Lung (tissue), 12 donors: Measurements from ENCODE around the gene ZHX3. TPM values are rescaled to one million over a fixed set of nuclear protein-coding genes. Genes with fewer than 3 reads are reported as not detected.

ENCODE experiments used
- ATAC-seq: fragments of 200-7000 bp; cut with Tn5 transposase; one replicate; pipeline ENCODE4 v1.9.1; 2020; ENCODE audit warnings: moderate number of reproducible peaks; ENCODE audit not compliant: insufficient read depth, low FRiP score
- DNase-seq, 3 donors: peaks; one replicate each; pipeline ENCODE4 v3.0.0-alpha.2; 2013 to 2017
- H3K27ac ChIP-seq, 2 donors: one replicate each; pipeline ENCODE4 v1.5.1; 2013; ENCODE audit warnings: mild to moderate bottlenecking in 2 of 2, moderate library complexity in 2 of 2, control low read depth in 1 of 2, inconsistent platforms in 1 of 2, low read depth in 1 of 2, low read length in 1 of 2
- H3K27me3 ChIP-seq, 3 donors: one replicate each; pipeline ENCODE4 v1.5.1; 2013; ENCODE audit warnings: low read length in 2 of 3; ENCODE audit not compliant: control insufficient read depth in 3 of 3, insufficient read depth in 3 of 3
- H3K36me3 ChIP-seq, 4 donors: one replicate each; pipeline ENCODE4 v1.5.1; 2013; ENCODE audit warnings: low read length in 4 of 4, mild to moderate bottlenecking in 1 of 4, moderate library complexity in 1 of 4; ENCODE audit not compliant: control insufficient read depth in 4 of 4, insufficient read depth in 4 of 4
- H3K4me1 ChIP-seq, 5 donors: one replicate each; pipeline ENCODE4 v1.5.1; 2013; ENCODE audit warnings: low read length in 5 of 5, mild to moderate bottlenecking in 2 of 5, moderate library complexity in 1 of 5; ENCODE audit not compliant: control insufficient read depth in 5 of 5, insufficient read depth in 5 of 5
- H3K4me3 ChIP-seq: one replicate; pipeline ENCODE4 v1.5.1; 2013; ENCODE audit warnings: mild to moderate bottlenecking, control low read depth, moderate library complexity
- H3K9ac ChIP-seq, 2 donors: one replicate each; pipeline ENCODE4 v1.5.1; 2013; ENCODE audit warnings: low read length in 2 of 2, control low read depth in 1 of 2; ENCODE audit not compliant: insufficient read depth in 1 of 2
- H3K9me3 ChIP-seq, 4 donors: one replicate each; pipeline ENCODE4 v1.5.1; 2013; ENCODE audit warnings: low read length in 3 of 4, mild to moderate bottlenecking in 1 of 4, moderate library complexity in 1 of 4; ENCODE audit not compliant: control insufficient read depth in 4 of 4, insufficient read depth in 3 of 4
- CTCF ChIP-seq: IDR thresholded peaks from 2 replicates; pipeline ENCODE4 v1.5.1; 2012; ENCODE audit warnings: mild to moderate bottlenecking; ENCODE audit errors: control extremely low read depth, extremely low read depth
- WGBS, 2 donors: extraction: QIAGEN DNeasy Blood & Tissue Kit; methylation state at CpG; one replicate each; pipeline ENCODE4 v1.1.7; 2013; 5-methylcytosine and 5-hydroxymethylcytosine counted together
- polyA plus RNA-seq, 2 donors: library from polyadenylated mRNA; stranded (reverse); fragments of 200-250 nt; gene quantifications; one replicate each; pipeline ENCODE4 v1.2.1, GENCODE V29; 2013
- total RNA-seq, 2 donors: library from RNA; depleted of rRNA in 1 of 2; stranded (reverse); fragments of >200 nt in 1 of 2; gene quantifications; one replicate each; pipeline ENCODE4 v1.2.1, GENCODE V29; 2014 to 2021
- donor health status: control.
- donor health status: control.
- donor health status: Bipolar disorder and iron deficiency.
- donor health status: healthy.
- donor health status: DM: yes; HTN: yes; CAD: no.

Gene ZHX3
- total and polyA plus RNA-seq, 4 donors, result 8.3 to 48.2 (median 18.0) TPM

GRCh38 chr20:41268402-41268801 is 49.1 kb downstream of the ZHX3 start:
- TF ChIP-seq CTCF, result no peak

GRCh38 chr20:41265938-41266337 is 51.6 kb downstream of the ZHX3 start:
- H3K4me3 ChIP-seq, result no peak overlapping the region
- H3K4me1 ChIP-seq, result peaks cover 0 to 9% (median 0%) of the 10 kb centered on the region in 5 donors
- 85 to 89% methylated on average over 2 of the region's 2 CpGs for WGBS, 2 donors
- ATAC-seq, result no peak
- no peak for TF ChIP-seq CTCF
- no peak overlapping the region for H3K27ac ChIP-seq
- H3K27me3 ChIP-seq, result no peaks in the 10 kb centered on the region
- H3K9ac ChIP-seq, result no peak overlapping the region
- peaks cover 0 to 4% (median 1%) of the 10 kb centered on the region in 4 donors for H3K36me3 ChIP-seq
- H3K9me3 ChIP-seq, result no peaks in the 10 kb centered on the region
- DNase-seq, result no peak

More at GRCh38 chr20:41268402-41268801, 49.1 kb downstream of the ZHX3 start:
- peaks cover 0 to 4% (median 1%) of the 10 kb centered on the region in 4 donors for H3K36me3 ChIP-seq
- no peak overlapping the region for H3K9ac ChIP-seq
- H3K4me3 ChIP-seq, result no peak overlapping the region
- no peaks in the 10 kb centered on the region for H3K27me3 ChIP-seq
- H3K4me1 ChIP-seq, result peaks cover 0 to 3% (median 0%) of the 10 kb centered on the region in 5 donors
- no peaks in the 10 kb centered on the region for H3K9me3 ChIP-seq
- no peak overlapping the region for H3K27ac ChIP-seq
- no peak for ATAC-seq
- DNase-seq, result no peak
- 90 to 91% methylated on average over 1 of the region's 1 CpG for WGBS, 2 donors

- H3K27me3 ChIP-seq, result no peaks in the 10 kb centered on the region
- H3K27ac ChIP-seq, result no peak overlapping the region
- ATAC-seq (no peak), DNase-seq (no peak)
- 96 to 98% methylated on average over 2 of the region's 2 CpGs for WGBS, 2 donors
- H3K9ac ChIP-seq, result no peak overlapping the region
- no peak overlapping the region for H3K4me3 ChIP-seq
- H3K4me1 ChIP-seq, result peaks cover 0 to 13% (median 0%) of the 10 kb centered on the region in 5 donors
- no peak for TF ChIP-seq CTCF
- peaks cover 0 to 4% (median 1%) of the 10 kb centered on the region in 4 donors for H3K36me3 ChIP-seq
- H3K9me3 ChIP-seq, result no peaks in the 10 kb centered on the region
Observed at GRCh38 chr20:41264819-41265218, 52.7 kb downstream of the ZHX3 start.
